Spleen (tissue), 11 donors: ENCODE measurements around the gene RAD17. TPM values are rescaled to one million over a fixed set of nuclear protein-coding genes. Genes with fewer than 3 reads are reported as not detected.
"Not testable (repeated sequence)": the region's sequence is repeated elsewhere in the genome, so short reads cannot be mapped to it uniquely, and the experiment has no call there.

Experiments used
- DNase-seq: peaks from one replicate; pipeline ENCODE4 v3.0.0-alpha.2; 2020
- H3K27ac ChIP-seq, 8 donors: fragments of 200-600 bp; sonication (generic) in 7 of 8; 1 replicate in 4 of 8; 2 replicates in 4 of 8; pipeline versions ENCODE4 v1.5.0 to v1.8.0; 2016 to 2021; ENCODE audit warnings: inconsistent platforms in 4 of 8, mild to moderate bottlenecking in 4 of 8, moderate library complexity in 1 of 8
- H3K27me3 ChIP-seq, 7 donors: fragments of 200-600 bp; sonication (generic) in 6 of 7; replicated peaks in 1 of 7; 1 replicate in 4 of 7; 2 replicates in 3 of 7; pipeline versions ENCODE4 v1.5.0 to v1.8.0; 2016 to 2021; ENCODE audit warnings: inconsistent platforms in 3 of 7, mild to moderate bottlenecking in 1 of 7
- H3K36me3 ChIP-seq, 6 donors: fragments of 200-600 bp; sonication (generic) in 5 of 6; 1 replicate in 4 of 6; 2 replicates in 2 of 6; pipeline versions ENCODE4 v1.5.0 to v1.8.0; 2016 to 2021; ENCODE audit warnings: inconsistent platforms in 2 of 6
- H3K4me1 ChIP-seq, 6 donors: fragments of 200-600 bp; sonication (generic) in 5 of 6; 1 replicate in 3 of 6; 2 replicates in 3 of 6; pipeline versions ENCODE4 v1.5.0 to v1.8.0; 2016 to 2021; ENCODE audit warnings: inconsistent platforms in 3 of 6
- H3K4me3 ChIP-seq, 8 donors: fragments of 200-600 bp; sonication (generic) in 7 of 8; 1 replicate in 4 of 8; 2 replicates in 4 of 8; pipeline versions ENCODE4 v1.5.0 to v1.8.0; 2016 to 2021; ENCODE audit warnings: inconsistent platforms in 4 of 8, mild to moderate bottlenecking in 4 of 8, moderate library complexity in 2 of 8
- H3K9me3 ChIP-seq, 8 donors: fragments of 200-600 bp; sonication (generic) in 7 of 8; 1 replicate in 4 of 8; 2 replicates in 4 of 8; pipeline versions ENCODE4 v1.5.0 to v1.8.0; 2016 to 2021; ENCODE audit warnings: inconsistent platforms in 4 of 8
- CTCF ChIP-seq, 11 experiments: fragments of 200-600 bp in 7 of 11; fragments of 450-650 bp in 4 of 11; sonication (generic) in 4 of 11; IDR thresholded peaks in 8 of 11; conservative IDR thresholded peaks in 3 of 11; 1 replicate in 7 of 11; 2 replicates in 4 of 11; pipeline versions ENCODE4 v1.4.0 to v1.8.0; 2016 to 2021; ENCODE audit warnings: antibody characterized with exemption in 11 of 11, inconsistent platforms in 4 of 11, mild to moderate bottlenecking in 1 of 11
- POLR2A ChIP-seq, 3 donors: fragments of 450-650 bp; IDR thresholded peaks; one replicate each; pipeline ENCODE4 v1.5.1; 2017; ENCODE audit warnings: antibody characterized with exemption in 3 of 3, mild to moderate bottlenecking in 1 of 3
- POLR2AphosphoS5 ChIP-seq, 3 donors: sonication (generic); formaldehyde crosslinking; IDR thresholded peaks; one replicate each; pipeline ENCODE4 v1.5.1; 2017; ENCODE audit warnings: antibody characterized with exemption in 3 of 3
- WGBS, 5 donors: extraction: QIAGEN DNeasy Blood & Tissue Kit in 3 of 5; methylation state at CpG; one replicate each; pipeline versions ENCODE4 v1.1.5 to v1.1.7; 2013 to 2018; 5-methylcytosine and 5-hydroxymethylcytosine counted together
- intact Hi-C: fragments of 100-400 bp; cut with DNase I; formaldehyde crosslinking; loops from one replicate; pipeline ENCODE4 v1.15.0; 2023; ENCODE audit warnings: low total_unique reads
- polyA plus RNA-seq, 3 donors: library from polyadenylated mRNA; stranded (reverse); fragments of 200-250 nt; gene quantifications; one replicate each; pipeline ENCODE4 v1.2.1, GENCODE V29; 2013
- total RNA-seq, 7 donors: library from RNA; depleted of rRNA in 3 of 7; stranded (reverse); fragments of >200 nt in 3 of 7; fragmentation: NEBNext Ultra II Directional in 4 of 7; extraction: Animal tissue kit (Norgen Biotek cat#: 25700) in 4 of 7; gene quantifications; one replicate each; pipeline versions ENCODE4 v1.1.0 to v1.2.1, GENCODE V29; 2016 to 2021
- donor health status: healthy with polysubstance abuse.
- donor health status: DM: no; HTN: no; CAD: no; lungs with moderate emphysema.
- donor health status: DM: no; HTN: no; CAD: no.
- donor health status: Bipolar disorder and iron deficiency.
- donor health status: healthy.
- donor health status: DM: no; HTN: no; CAD: no.
- donor health status: DM: yes; HTN: yes; CAD: no.

Gene RAD17
- total and polyA plus RNA-seq, 10 donors, result 13.0 to 28.5 (median 17.9) TPM

- no peak for DNase-seq
- Histone ChIP-seq H3K9me3 (no peaks in the 10 kb centered on the region), H3K4me3 (no peak overlapping the region), H3K27ac (no peak overlapping the region), H3K27me3 (no peaks in the 10 kb centered on the region), H3K4me1 (no peaks in the 10 kb centered on the region), H3K36me3 (no peaks in the 10 kb centered on the region)
- TF ChIP-seq CTCF (IDR thresholded peaks at IDR 0.05 in 8 of 11, conservative IDR thresholded peaks at IDR 0.05 in 3 of 11) (no peak), POLR2AphosphoS5 (IDR thresholded peaks at IDR 0.05) (no peak), POLR2A (IDR thresholded peaks at IDR 0.05) (no peak)
- 68 to 81% (median 76%) methylated on average over 8 of the region's 8 CpGs for WGBS, 5 donors
- intact Hi-C loops, result no loop called here
Measured at GRCh38 chr5:69432412-69433206, 63.0 kb downstream of the RAD17 start.

GRCh38 chr5:69435276-69435884 is 65.8 kb downstream of the RAD17 start:
- DNase-seq, intact Hi-C loops, H3K36me3 ChIP-seq, H3K27me3 ChIP-seq, H3K9me3 ChIP-seq, H3K4me3 ChIP-seq, H3K4me1 ChIP-seq, H3K27ac ChIP-seq: not testable (repeated sequence)
- WGBS, 5 donors, result 89 to 98% (median 93%) methylated on average over 5 of the region's 5 CpGs

GRCh38 chr5:69444127-69444754 is 74.6 kb downstream of the RAD17 start:
- TF ChIP-seq POLR2AphosphoS5 (IDR thresholded peaks at IDR 0.05) (no peak), CTCF (IDR thresholded peaks at IDR 0.05 in 8 of 11, conservative IDR thresholded peaks at IDR 0.05 in 3 of 11) (no peak), POLR2A (IDR thresholded peaks at IDR 0.05) (no peak)
- intact Hi-C loops, result no loop called here
- no peak overlapping the region for H3K27ac ChIP-seq
- no peak overlapping the region for H3K4me3 ChIP-seq
- no peaks in the 10 kb centered on the region for H3K27me3 ChIP-seq
- H3K4me1 ChIP-seq, result no peaks in the 10 kb centered on the region
- no peaks in the 10 kb centered on the region for H3K9me3 ChIP-seq
- DNase-seq, result no peak
- no peaks in the 10 kb centered on the region for H3K36me3 ChIP-seq
- WGBS, 5 donors, result 92 to 94% (median 93%) methylated on average over 7 of the region's 7 CpGs

- H3K27me3 ChIP-seq, result no peaks in the 10 kb centered on the region
- DNase-seq, result no peak
- WGBS, 5 donors, result 92 to 96% (median 94%) methylated on average over 8 of the region's 8 CpGs
Measured at GRCh38 chr5:69449511-69449910, 79.9 kb downstream of the RAD17 start.

More at GRCh38 chr5:69449511-69449910, 79.9 kb downstream of the RAD17 start:
- H3K4me1 ChIP-seq, result no peaks in the 10 kb centered on the region
- no peak overlapping the region for H3K27ac ChIP-seq
- intact Hi-C loops, result no loop called here
- no peaks in the 10 kb centered on the region for H3K9me3 ChIP-seq
- no peak overlapping the region for H3K4me3 ChIP-seq
- TF ChIP-seq POLR2AphosphoS5 (IDR thresholded peaks at IDR 0.05), result no peak
- no peak for TF ChIP-seq POLR2A (IDR thresholded peaks at IDR 0.05)
- TF ChIP-seq CTCF (IDR thresholded peaks at IDR 0.05 in 8 of 11, conservative IDR thresholded peaks at IDR 0.05 in 3 of 11), result no peak
- H3K36me3 ChIP-seq, result no peaks in the 10 kb centered on the region
